Duodenal mucosa (tissue), 2 donors: ENCODE data around the gene PCYOX1L.

Source experiments
- H3K27ac ChIP-seq: one replicate; pipeline ENCODE4 v1.7.0; 2013; ENCODE audit warnings: low read depth, low read length
- H3K27me3 ChIP-seq, 2 donors: one replicate each; pipeline ENCODE4 v1.7.0; 2013; ENCODE audit warnings: low read length in 2 of 2, control low read depth in 1 of 2; ENCODE audit not compliant: insufficient read depth in 2 of 2, control insufficient read depth in 1 of 2
- H3K36me3 ChIP-seq, 2 donors: one replicate each; pipeline ENCODE4 v1.7.0; 2013; ENCODE audit warnings: low read length in 2 of 2, control low read depth in 1 of 2; ENCODE audit not compliant: insufficient read depth in 2 of 2, control insufficient read depth in 1 of 2
- H3K4me1 ChIP-seq, 2 donors: one replicate each; pipeline ENCODE4 v1.7.0; 2013; ENCODE audit warnings: low read length in 2 of 2, control low read depth in 1 of 2; ENCODE audit not compliant: insufficient read depth in 2 of 2, control insufficient read depth in 1 of 2
- H3K4me3 ChIP-seq, 2 donors: one replicate each; pipeline ENCODE4 v1.7.0; 2013; ENCODE audit warnings: low read length in 2 of 2, low read depth in 1 of 2
- H3K9ac ChIP-seq, 2 donors: one replicate each; pipeline ENCODE4 v1.7.0; 2013; ENCODE audit warnings: low read length in 2 of 2, low read depth in 1 of 2
- H3K9me3 ChIP-seq, 2 donors: one replicate each; pipeline ENCODE4 v1.7.0; 2013; ENCODE audit warnings: low read length in 2 of 2, control low read depth in 1 of 2; ENCODE audit not compliant: control insufficient read depth in 1 of 2

PCYOX1L gene

DNA sequence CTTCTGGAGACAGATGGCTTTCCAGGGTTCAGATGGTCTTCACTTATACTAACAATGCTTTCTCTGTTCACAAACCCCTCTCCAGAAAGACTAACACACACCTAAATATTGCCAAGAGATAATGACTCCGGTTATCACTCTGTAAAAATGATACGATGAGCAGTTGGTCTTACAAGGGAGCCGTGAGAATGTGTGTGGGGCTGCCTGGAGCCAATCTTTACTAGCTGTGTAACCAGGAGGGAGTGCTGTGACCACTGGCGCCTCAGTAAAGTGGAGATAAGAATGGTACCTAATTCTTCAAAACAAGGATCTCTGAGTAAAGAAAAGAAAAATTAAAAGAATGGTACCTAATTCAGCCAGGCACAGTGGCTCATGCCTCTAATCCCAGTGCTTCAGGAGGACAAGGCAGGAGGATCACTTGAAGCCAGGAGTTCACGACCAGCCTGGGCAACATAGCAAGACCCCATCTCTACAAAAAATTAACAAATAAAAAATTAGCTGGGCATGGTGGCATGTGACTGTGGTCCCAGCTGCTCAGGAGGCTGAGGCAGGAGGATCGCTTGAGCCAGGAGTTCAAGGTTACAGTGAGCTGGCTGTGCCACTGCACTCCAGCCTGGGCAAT is 61.2 kb downstream of the PCYOX1L start:
- Histone ChIP-seq H3K9me3 (no peaks in the 10 kb centered on the region), H3K9ac (no peak overlapping the region), H3K27me3 (no peaks in the 10 kb centered on the region), H3K36me3 (no peaks in the 10 kb centered on the region), H3K27ac (no peak overlapping the region), H3K4me1 (peaks cover 14 to 20% of the 10 kb centered on the region in 2 donors), H3K4me3 (no peak overlapping the region)
